C4-2B (cell line): ENCODE measurements around the gene ID1.
"Not testable (repeated sequence)": the region's sequence is repeated elsewhere in the genome, so short reads cannot be mapped to it uniquely, and the experiment has no call there.

Source experiments
- H3K27ac ChIP-seq: fragments of 450-650 bp; 2 replicates; pipeline ENCODE4 v1.5.1; 2017
- ZFX ChIP-seq: fragments of 450-650 bp; IDR thresholded peaks from 2 replicates; pipeline ENCODE4 v1.6.1; 2017
- TF ChIP-seq, protein P1 (sequence below): fragments of 450-650 bp; conservative IDR thresholded peaks from 2 replicates; pipeline ENCODE4 v1.5.1; 2017; ENCODE audit warnings: mild to moderate bottlenecking

Gene ID1

DNA sequence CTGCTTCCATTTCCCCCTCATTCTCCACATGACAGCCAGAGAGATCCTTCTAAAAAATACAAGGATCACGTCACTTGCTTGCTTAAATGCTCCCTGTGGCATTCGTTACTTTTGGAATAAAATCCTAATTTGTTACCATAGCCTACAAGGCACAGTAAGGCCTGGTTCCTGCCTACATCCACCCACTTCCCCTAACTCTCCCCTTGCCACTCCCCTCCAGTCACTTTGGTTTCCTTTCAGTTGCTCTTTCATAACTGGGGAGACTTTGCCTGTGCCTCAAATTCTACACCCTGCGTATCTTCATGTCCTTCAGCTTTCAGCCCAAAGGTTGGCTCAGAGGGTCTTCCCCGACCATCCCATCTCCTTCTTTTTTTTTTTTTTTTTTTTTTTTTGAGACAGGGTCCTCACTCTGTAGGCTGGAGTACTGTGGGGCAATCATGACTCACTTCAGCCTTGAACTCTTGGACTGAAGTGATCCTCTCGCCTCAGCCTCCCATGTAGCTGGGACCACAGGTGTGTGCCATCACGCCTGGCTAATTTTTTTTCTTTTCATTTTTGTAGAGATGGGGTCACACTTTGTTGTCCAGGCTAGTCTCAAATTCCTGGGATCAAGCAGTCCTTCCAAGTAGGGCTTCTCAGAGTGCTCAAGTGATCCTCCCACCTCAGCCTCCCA, 12.5 kb downstream of the ID1 start:
- no peak for TF ChIP-seq ZFX
- TF ChIP-seq, protein P1, sequence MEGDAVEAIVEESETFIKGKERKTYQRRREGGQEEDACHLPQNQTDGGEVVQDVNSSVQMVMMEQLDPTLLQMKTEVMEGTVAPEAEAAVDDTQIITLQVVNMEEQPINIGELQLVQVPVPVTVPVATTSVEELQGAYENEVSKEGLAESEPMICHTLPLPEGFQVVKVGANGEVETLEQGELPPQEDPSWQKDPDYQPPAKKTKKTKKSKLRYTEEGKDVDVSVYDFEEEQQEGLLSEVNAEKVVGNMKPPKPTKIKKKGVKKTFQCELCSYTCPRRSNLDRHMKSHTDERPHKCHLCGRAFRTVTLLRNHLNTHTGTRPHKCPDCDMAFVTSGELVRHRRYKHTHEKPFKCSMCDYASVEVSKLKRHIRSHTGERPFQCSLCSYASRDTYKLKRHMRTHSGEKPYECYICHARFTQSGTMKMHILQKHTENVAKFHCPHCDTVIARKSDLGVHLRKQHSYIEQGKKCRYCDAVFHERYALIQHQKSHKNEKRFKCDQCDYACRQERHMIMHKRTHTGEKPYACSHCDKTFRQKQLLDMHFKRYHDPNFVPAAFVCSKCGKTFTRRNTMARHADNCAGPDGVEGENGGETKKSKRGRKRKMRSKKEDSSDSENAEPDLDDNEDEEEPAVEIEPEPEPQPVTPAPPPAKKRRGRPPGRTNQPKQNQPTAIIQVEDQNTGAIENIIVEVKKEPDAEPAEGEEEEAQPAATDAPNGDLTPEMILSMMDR, result no peak
- no peak overlapping the region for H3K27ac ChIP-seq

DNA sequence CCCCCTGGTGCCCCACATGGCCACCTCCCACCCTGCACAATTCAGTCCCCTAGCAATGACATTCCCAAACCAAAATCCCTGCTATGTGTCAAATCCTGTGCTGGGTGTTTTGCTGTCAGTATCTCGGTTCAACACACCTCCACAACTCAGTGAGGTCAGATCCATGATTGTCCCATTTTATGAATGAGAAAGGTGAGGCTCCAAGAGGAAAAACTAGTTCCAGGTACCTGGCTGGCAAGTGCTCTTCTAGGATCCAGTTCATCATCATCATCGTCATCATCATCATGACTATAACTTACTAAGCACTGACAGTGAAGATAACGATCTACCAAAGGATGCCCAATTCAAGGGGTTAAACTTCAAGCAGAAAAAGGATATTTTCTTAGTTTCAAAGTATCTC, 15.2 kb downstream of the ID1 start:
- TF ChIP-seq, protein P1, result no peak
- TF ChIP-seq ZFX, result no peak
- no peak overlapping the region for H3K27ac ChIP-seq

DNA sequence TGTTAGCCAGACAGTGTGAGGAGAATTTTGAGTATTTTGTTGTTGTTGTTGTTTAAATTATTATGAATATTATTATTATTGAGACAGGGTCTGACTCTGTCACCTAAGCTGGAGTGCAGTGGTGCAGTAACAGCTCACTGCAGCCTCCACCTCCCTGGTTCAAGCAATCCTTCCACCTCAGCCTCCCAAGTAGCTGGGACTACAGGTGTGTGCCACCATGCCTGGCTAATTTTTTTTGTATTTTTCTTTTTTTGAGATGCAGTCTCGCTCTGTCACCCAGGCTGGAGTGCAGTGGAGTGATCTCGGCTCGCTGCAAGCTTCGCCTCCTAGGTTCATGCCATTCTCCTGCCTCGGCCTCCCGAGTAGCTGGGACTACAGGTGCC, 18.0 kb downstream of the ID1 start:
- H3K27ac ChIP-seq, result peak overlapping the region; percentile 66

DNA sequence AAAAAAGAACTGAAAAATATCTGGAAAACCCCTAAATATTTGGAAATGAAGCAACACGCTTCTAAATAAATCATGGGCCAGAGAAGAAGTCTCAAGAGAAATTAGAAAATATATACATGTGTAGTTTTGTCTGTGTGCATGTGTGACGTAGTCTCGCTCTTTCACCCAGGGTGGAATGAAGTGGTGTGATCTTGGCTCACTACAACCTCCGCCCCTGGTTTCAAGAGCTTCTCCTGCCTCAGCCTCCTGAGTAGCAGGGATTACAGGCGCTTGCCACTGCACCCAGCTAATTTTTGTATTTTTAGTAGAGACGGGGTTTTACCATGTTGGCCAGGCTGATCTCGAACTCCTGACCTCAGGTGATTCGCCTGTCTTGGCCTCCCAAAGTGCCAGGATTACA, 21.4 kb downstream of the ID1 start:
- H3K27ac ChIP-seq, result not testable (repeated sequence)

DNA sequence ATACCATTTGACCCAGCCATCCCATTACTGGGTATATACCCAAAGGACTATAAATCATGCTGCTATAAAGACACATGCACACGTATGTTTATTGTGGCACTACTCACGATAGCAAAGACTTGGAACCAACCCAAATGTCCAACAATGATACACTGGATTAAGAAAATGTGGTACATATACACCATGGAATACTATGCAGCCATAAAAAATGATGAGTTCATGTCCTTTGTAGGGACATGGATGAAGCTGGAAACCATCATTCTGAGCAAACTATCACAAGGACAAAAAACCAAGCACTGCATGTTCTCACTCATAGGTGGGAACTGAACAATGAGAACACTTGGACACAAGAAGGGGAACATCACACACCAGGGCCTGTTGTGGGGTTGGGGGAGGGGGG, 23.0 kb downstream of the ID1 start:
- H3K27ac ChIP-seq, result not testable (repeated sequence)

DNA sequence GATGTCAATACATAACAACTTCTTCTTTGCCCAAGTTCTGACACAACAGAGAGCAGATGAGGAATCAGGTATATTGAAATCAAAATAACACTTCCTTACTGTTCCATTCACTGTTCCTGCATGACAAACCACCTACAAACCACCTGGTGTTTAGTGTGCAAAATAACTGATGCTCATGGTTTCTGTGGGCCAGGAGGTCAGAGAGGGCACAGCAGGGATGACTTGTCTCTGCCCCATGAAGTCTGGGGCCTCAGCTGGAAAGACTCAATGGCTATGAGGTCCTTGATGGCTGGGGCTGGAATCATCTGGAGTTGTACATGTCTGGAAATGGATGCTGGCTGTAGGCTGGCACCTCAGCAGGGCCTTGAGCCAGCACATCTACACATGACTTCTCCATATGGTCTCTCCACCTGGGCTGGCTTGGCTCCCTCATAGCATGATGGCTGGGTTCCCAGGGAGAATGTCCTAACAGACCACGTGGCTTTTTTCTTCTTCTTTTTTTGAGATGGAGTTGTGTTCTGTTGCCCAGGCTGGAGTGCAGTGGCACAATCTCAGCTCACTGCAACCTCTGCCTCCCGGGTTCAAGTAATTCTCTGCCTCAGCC, 25.2 kb downstream of the ID1 start:
- H3K27ac ChIP-seq, result no peak overlapping the region
- no peak for TF ChIP-seq ZFX
- TF ChIP-seq, protein P1, result no peak

DNA sequence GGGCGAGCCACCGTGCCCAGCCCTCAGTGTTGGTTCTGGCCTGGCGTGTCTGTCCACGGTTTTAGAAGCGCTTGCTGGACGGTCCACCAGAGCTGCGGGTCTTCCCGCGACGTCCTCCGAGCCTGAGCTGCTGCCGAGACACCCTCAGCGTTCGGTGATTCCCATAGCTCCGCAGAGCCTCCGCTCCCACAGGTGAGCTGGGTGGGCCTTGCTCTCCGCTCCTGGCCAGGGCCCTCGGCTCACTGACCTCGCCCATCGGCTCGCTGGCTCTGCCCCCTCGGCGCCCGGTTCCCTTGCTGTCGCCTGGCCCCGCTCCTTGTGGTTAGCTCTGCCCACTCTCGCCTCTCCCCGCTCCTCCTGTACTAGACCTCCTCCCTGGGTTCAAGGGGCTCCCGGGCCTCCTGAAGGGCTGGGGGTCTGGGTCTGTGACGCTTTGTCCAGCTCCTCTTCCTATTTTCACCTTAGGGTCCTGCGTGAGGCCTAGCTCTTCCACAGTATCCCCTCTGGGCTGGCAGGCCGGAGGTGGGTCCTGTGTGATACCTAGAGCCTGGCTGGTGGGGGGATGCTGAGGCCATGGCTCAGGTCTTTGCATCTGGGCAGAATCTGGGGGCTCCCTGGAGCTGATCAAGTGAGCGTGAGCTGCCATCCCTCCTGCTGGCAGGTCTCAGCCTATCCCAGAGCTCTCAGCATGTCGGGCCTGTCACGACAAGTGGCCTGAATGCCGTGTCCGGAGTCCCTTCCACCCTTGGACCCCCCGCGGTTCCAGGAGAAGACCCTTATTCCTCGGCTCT, 27.7 kb downstream of the ID1 start:
- H3K27ac ChIP-seq, result no peak overlapping the region
- no peak for TF ChIP-seq ZFX
- TF ChIP-seq, protein P1, result no peak

DNA sequence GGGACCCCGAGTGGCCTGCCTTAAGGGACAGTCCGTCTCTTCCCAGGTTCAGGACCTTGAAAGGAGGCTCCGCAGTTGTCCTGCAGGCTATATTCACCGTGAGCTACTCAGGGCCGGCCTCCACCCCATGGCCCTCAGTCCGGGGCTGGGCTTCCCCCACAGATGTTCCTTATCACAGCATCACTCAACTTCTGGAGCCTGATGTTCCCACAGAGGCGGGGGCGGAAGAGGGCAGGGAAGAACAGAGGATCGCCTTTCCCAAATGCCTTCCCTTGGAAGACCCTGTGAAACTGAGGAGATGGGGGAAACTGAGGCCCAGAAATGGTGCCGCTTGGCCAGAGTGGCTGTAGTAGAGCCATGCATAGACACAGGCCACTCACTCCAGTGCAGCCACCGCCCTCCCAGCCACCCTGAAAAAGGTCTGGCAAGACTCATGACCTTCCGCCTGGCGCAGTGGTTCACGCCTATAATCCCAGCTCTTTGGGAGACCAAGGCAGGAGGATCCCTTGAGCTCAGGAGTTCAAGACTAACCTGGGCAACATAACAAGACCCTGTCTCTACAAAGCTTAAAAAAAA, 28.3 kb downstream of the ID1 start:
- no peak overlapping the region for H3K27ac ChIP-seq
- TF ChIP-seq ZFX, result no peak
- TF ChIP-seq, protein P1, result no peak

DNA sequence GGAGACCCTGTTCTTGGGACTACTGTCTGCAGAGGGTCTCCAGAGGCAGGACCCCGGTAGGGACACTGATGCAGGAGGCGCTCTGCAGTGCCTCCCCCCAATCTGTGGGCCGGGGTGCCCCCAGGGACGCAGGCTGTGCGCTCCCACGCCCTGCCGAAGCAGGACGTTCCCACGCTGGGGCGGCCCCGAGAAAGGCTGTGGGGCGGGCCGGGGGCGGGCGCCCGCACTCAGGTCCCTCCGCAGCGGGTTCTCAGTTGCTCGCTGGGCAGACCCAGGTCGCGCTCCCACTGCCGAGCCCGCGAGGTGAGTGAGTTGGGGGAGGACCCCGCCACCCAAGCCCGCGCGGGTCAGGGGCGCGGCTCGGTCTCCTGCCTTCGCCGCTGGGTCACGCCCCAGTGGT, 32.6 kb downstream of the ID1 start, which contains the start of gene COX4I2:
TSS of gene COX4I2 (plus strand) at position 253 of the 400 bp plus-strand sequence. CDS start 1,106 bp downstream, outside the sequence.
- H3K27ac ChIP-seq, result no peak within 1 kb of the TSS
- TF ChIP-seq, protein P1, result no peak
- no peak for TF ChIP-seq ZFX
